H9 (cell line): ENCODE results near the gene CYP27A1. TPM values are rescaled to one million over a fixed set of nuclear protein-coding genes. Genes with fewer than 3 reads are reported as not detected.

Source experiments
- DNase-seq: peaks from one replicate; pipeline ENCODE4 v3.0.0-alpha.2; 2017
- H2AFZ ChIP-seq: one replicate; pipeline ENCODE4 v1.6.1; 2013; ENCODE audit warnings: mild to moderate bottlenecking, low read length, control low read depth, moderate library complexity
- H2AK5ac ChIP-seq: 2 replicates; pipeline ENCODE4 v1.6.1; 2013; ENCODE audit warnings: low read length, control low read depth, mixed read lengths; ENCODE audit not compliant: insufficient read length
- H2BK120ac ChIP-seq: one replicate; pipeline ENCODE4 v1.6.1; 2013; ENCODE audit warnings: low read depth, mild to moderate bottlenecking, low read length, control low read depth, inconsistent platforms; ENCODE audit not compliant: poor library complexity, severe bottlenecking
- H2BK12ac ChIP-seq: 2 replicates; pipeline ENCODE4 v1.6.1; 2013; ENCODE audit warnings: low read length, control low read depth, mixed read lengths, low read depth; ENCODE audit not compliant: insufficient read length
- H2BK15ac ChIP-seq: 2 replicates; pipeline ENCODE4 v1.6.1; 2013; ENCODE audit warnings: low read depth, low read length, control low read depth
- H2BK20ac ChIP-seq: one replicate; pipeline ENCODE4 v1.6.1; 2013; ENCODE audit warnings: low read depth, mild to moderate bottlenecking, low read length, control low read depth, inconsistent platforms; ENCODE audit not compliant: poor library complexity, severe bottlenecking
- H2BK5ac ChIP-seq: 2 replicates; pipeline ENCODE4 v1.6.1; 2013; ENCODE audit warnings: low read length, control low read depth, mixed read lengths; ENCODE audit not compliant: insufficient read length
- H3K14ac ChIP-seq: 2 replicates; pipeline ENCODE4 v1.6.1; 2013; ENCODE audit warnings: low read length, control low read depth; ENCODE audit not compliant: insufficient read depth
- H3K18ac ChIP-seq: 2 replicates; pipeline ENCODE4 v1.6.1; 2013; ENCODE audit warnings: low read depth, mild to moderate bottlenecking, mixed read lengths, low read length, control low read depth; ENCODE audit not compliant: insufficient read length
- H3K23ac ChIP-seq: 2 replicates; pipeline ENCODE4 v1.6.1; 2013; ENCODE audit warnings: low read length, control low read depth, mixed read lengths, low read depth; ENCODE audit not compliant: insufficient read length
- H3K23me2 ChIP-seq: 2 replicates; pipeline ENCODE4 v1.6.1; 2013; ENCODE audit warnings: low read depth, mild to moderate bottlenecking, mixed read lengths, low read length, control low read depth; ENCODE audit not compliant: insufficient read length, poor library complexity, severe bottlenecking
- H3K27ac ChIP-seq: 2 replicates; pipeline ENCODE4 v1.5.1; 2013; ENCODE audit warnings: low read length, control low read depth, mixed read lengths, low read depth; ENCODE audit not compliant: insufficient read length
- H3K27me3 ChIP-seq: 2 replicates; pipeline ENCODE4 v1.6.1; 2013; ENCODE audit warnings: low read length, control low read depth, inconsistent platforms; ENCODE audit not compliant: insufficient read depth
- H3K4ac ChIP-seq: 2 replicates; pipeline ENCODE4 v1.6.1; 2013; ENCODE audit warnings: low read depth, mild to moderate bottlenecking, control low read depth, inconsistent platforms, low read length, moderate library complexity
- H3K4me1 ChIP-seq: 2 replicates; pipeline ENCODE4 v1.6.1; 2013; ENCODE audit warnings: low read length, control low read depth, inconsistent platforms; ENCODE audit not compliant: insufficient read depth
- H3K4me2 ChIP-seq: 2 replicates; pipeline ENCODE4 v1.6.1; 2013; ENCODE audit warnings: low read length, control low read depth, mixed read lengths; ENCODE audit not compliant: insufficient read length, insufficient read depth
- H3K56ac ChIP-seq: 2 replicates; pipeline ENCODE4 v1.6.1; 2013; ENCODE audit warnings: low read depth, mild to moderate bottlenecking, mixed read lengths, low read length, control low read depth; ENCODE audit not compliant: insufficient read length
- H3K79me1 ChIP-seq: 2 replicates; pipeline ENCODE4 v1.6.1; 2013; ENCODE audit warnings: low read depth, mild to moderate bottlenecking, moderate library complexity, low read length, control low read depth, inconsistent platforms; ENCODE audit not compliant: insufficient read depth, poor library complexity, severe bottlenecking
- H3K79me2 ChIP-seq: 2 replicates; pipeline ENCODE4 v1.6.1; 2013; ENCODE audit warnings: low read length, control low read depth, inconsistent platforms; ENCODE audit not compliant: insufficient read depth
- H3K9ac ChIP-seq: 2 replicates; pipeline ENCODE4 v1.6.1; 2013; ENCODE audit warnings: low read length, control low read depth, mixed read lengths; ENCODE audit not compliant: insufficient read length; ENCODE audit errors: extremely low read depth
- H3K9me3 ChIP-seq: one replicate; pipeline ENCODE4 v1.6.1; 2013; ENCODE audit warnings: low read depth, low read length, inconsistent platforms; ENCODE audit not compliant: control insufficient read depth
- H3T11ph ChIP-seq: one replicate; pipeline ENCODE4 v1.6.1; 2013; ENCODE audit warnings: mild to moderate bottlenecking, low read length, control low read depth, inconsistent platforms
- H4K20me1 ChIP-seq: one replicate; pipeline ENCODE4 v1.6.1; 2013; ENCODE audit not compliant: control insufficient read depth, insufficient read length, insufficient read depth
- H4K5ac ChIP-seq: 2 replicates; pipeline ENCODE4 v1.6.1; 2013; ENCODE audit warnings: low read depth, mild to moderate bottlenecking, mixed read lengths, low read length, control low read depth; ENCODE audit not compliant: insufficient read length
- H4K8ac ChIP-seq: replicated peaks from 2 replicates; pipeline ENCODE4 v1.6.1; 2013; ENCODE audit warnings: low read length, control low read depth, mixed read lengths, low read depth; ENCODE audit not compliant: insufficient read length
- H4K91ac ChIP-seq: 2 replicates; pipeline ENCODE4 v1.6.1; 2013; ENCODE audit warnings: low read depth, mild to moderate bottlenecking, moderate library complexity, mixed read lengths, low read length, control low read depth; ENCODE audit not compliant: insufficient read length
- H3K27ac Mint-ChIP-seq, 3 experiments: 2 replicates in 2 of 3; 3 replicates in 1 of 3; pipeline ENCODE4 v1.8.0; 2020 to 2021; ENCODE audit warnings: mixed read lengths in 3 of 3, mild to moderate bottlenecking in 1 of 3, moderate library complexity in 1 of 3
- H3K27me3 Mint-ChIP-seq: 2 replicates; pipeline ENCODE4 v1.8.0; 2021; ENCODE audit warnings: low read depth, mild to moderate bottlenecking, moderate library complexity, mixed read lengths
- H3K36me3 Mint-ChIP-seq, 3 experiments: 2 replicates in 2 of 3; 3 replicates in 1 of 3; pipeline ENCODE4 v1.8.0; 2020 to 2021; ENCODE audit warnings: low read depth in 3 of 3, mixed read lengths in 3 of 3; ENCODE audit not compliant: insufficient read depth in 1 of 3
- H3K4me1 Mint-ChIP-seq, 2 experiments: 2 replicates each; pipeline ENCODE4 v1.8.0; 2020; ENCODE audit warnings: mixed read lengths in 2 of 2
- H3K4me3 Mint-ChIP-seq, 2 experiments: 2 replicates in 1 of 2; 3 replicates in 1 of 2; pipeline ENCODE4 v1.8.0; 2020 to 2021; ENCODE audit warnings: mild to moderate bottlenecking in 2 of 2, mixed read lengths in 2 of 2, moderate library complexity in 1 of 2
- H3K9me3 Mint-ChIP-seq, 2 experiments: 2 replicates in 1 of 2; 3 replicates in 1 of 2; pipeline ENCODE4 v1.8.0; 2020; ENCODE audit warnings: mild to moderate bottlenecking in 2 of 2, mixed read lengths in 2 of 2, moderate library complexity in 1 of 2
- CTCF ChIP-seq: fragments of 200-600 bp; sonication (generic); conservative IDR thresholded peaks from 3 replicates; pipeline ENCODE4 v1.8.0; 2021; ENCODE audit warnings: antibody characterized with exemption, mild to moderate bottlenecking
- WGBS: extraction: QIAGEN DNeasy Blood & Tissue Kit; methylation state at CpG from one replicate; pipeline ENCODE4 v1.1.7; 2013; ENCODE audit warnings: missing lambda C conversion rate, low lambda C conversion rate, mixed read lengths; ENCODE audit not compliant: insufficient read length; ENCODE audit errors: extremely low coverage; 5-methylcytosine and 5-hydroxymethylcytosine counted together
- total RNA-seq: library from RNA; stranded (reverse); gene quantifications from 2 replicates; pipeline ENCODE4 v1.2.1, GENCODE V29; 2021

CYP27A1 gene
- total RNA-seq, 1 experiment from 2014 or later: 3.1 TPM

GRCh38 chr2:218813771-218814460 lies 32.0 kb downstream of the CYP27A1 start:
- Histone ChIP-seq H3K9ac (no peak overlapping the region), H2BK20ac (no peak overlapping the region), H3K4me2 (no peak overlapping the region), H3K9me3 (no peaks in the 10 kb centered on the region), H4K8ac (no peak overlapping the region), H3K18ac (no peak overlapping the region), H4K5ac (no peak overlapping the region), H3T11ph (no peak overlapping the region), H2BK5ac (no peak overlapping the region), H3K56ac (no peak overlapping the region), H2BK15ac (no peak overlapping the region), H3K79me1 (no peaks in the 10 kb centered on the region), H4K20me1 (no peaks in the 10 kb centered on the region), H3K23me2 (no peaks in the 10 kb centered on the region), H3K79me2 (no peaks in the 10 kb centered on the region), H3K4me1 (no peaks in the 10 kb centered on the region), H3K23ac (no peak overlapping the region), H4K91ac (no peak overlapping the region), H2BK12ac (no peak overlapping the region), H2AFZ (no peak overlapping the region), H3K27ac (no peak overlapping the region), H3K27me3 (no peaks in the 10 kb centered on the region), H2AK5ac (no peak overlapping the region), H3K4ac (no peak overlapping the region), H3K14ac (no peak overlapping the region), H2BK120ac (no peak overlapping the region)
- no CpG with 5 or more reads among the region's 11 CpGs for WGBS
- no peak for DNase-seq
- no peak for TF ChIP-seq CTCF
- Mint-ChIP-seq H3K27me3 (no peaks in the 10 kb centered on the region), H3K4me3 (no peak overlapping the region), H3K27ac (peak overlapping the region in 1 of 3 experiments; percentile 65; a peak in 1 of 7 replicates), H3K9me3 (no peaks in the 10 kb centered on the region), H3K4me1 (no peaks in the 10 kb centered on the region), H3K36me3 (no peaks in the 10 kb centered on the region; a peak in 1 of 7 replicates)
